PFSK-1 (cell line): Measurements from ENCODE around the gene DGCR2.

ENCODE experiments used
- FOXP2 ChIP-seq: optimal IDR thresholded peaks from 2 replicates; pipeline ENCODE3; 2011; ENCODE audit warnings: borderline replicate concordance, control low read depth, inconsistent platforms; ENCODE audit not compliant: insufficient read depth; ENCODE audit errors: extremely low read length, extremely low read depth
- POLR2AphosphoS5 ChIP-seq: IDR thresholded peaks from 2 replicates; pipeline ENCODE4 v1.6.1; 2012; ENCODE audit warnings: low read depth, mild to moderate bottlenecking, control low read depth, low read length, moderate library complexity
- SIN3A ChIP-seq: IDR thresholded peaks from 2 replicates; pipeline ENCODE4 v1.6.1; 2012; ENCODE audit warnings: mild to moderate bottlenecking, low read length, moderate library complexity, borderline replicate concordance; ENCODE audit not compliant: insufficient read depth
- TAF1 ChIP-seq: IDR thresholded peaks from 2 replicates; pipeline ENCODE4 v1.6.1; 2012; ENCODE audit warnings: low read length, control low read depth, borderline replicate concordance; ENCODE audit not compliant: insufficient read depth
- TF ChIP-seq, protein P1 (sequence below), 2 experiments: IDR thresholded peaks; 2 replicates each; pipeline versions ENCODE4 v1.6.1 to v1.8.0; 2011 to 2012; ENCODE audit warnings: low read depth in 2 of 2, low read length in 2 of 2, control low read depth in 1 of 2, inconsistent platforms in 1 of 2, mild to moderate bottlenecking in 1 of 2, moderate library complexity in 1 of 2; ENCODE audit not compliant: insufficient read depth in 1 of 2

DNA sequence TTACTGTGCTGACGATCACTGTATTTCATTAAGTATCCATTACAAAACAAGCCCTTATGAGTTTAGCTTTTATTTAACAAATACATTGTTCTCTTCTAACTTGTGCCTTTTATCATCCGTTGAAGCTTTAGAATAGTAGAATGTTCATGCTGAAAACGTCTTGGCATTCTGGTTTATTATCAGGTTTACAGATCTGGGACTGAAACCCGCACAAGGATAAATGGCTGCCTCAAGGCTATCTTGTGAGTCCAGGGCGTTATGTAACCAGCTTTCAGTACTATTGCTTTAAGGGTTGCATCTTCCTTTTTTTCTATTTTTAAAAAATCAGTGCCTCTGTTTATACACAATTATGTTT is 119.6 kb downstream of the DGCR2 start:
- TF ChIP-seq, protein P1, sequence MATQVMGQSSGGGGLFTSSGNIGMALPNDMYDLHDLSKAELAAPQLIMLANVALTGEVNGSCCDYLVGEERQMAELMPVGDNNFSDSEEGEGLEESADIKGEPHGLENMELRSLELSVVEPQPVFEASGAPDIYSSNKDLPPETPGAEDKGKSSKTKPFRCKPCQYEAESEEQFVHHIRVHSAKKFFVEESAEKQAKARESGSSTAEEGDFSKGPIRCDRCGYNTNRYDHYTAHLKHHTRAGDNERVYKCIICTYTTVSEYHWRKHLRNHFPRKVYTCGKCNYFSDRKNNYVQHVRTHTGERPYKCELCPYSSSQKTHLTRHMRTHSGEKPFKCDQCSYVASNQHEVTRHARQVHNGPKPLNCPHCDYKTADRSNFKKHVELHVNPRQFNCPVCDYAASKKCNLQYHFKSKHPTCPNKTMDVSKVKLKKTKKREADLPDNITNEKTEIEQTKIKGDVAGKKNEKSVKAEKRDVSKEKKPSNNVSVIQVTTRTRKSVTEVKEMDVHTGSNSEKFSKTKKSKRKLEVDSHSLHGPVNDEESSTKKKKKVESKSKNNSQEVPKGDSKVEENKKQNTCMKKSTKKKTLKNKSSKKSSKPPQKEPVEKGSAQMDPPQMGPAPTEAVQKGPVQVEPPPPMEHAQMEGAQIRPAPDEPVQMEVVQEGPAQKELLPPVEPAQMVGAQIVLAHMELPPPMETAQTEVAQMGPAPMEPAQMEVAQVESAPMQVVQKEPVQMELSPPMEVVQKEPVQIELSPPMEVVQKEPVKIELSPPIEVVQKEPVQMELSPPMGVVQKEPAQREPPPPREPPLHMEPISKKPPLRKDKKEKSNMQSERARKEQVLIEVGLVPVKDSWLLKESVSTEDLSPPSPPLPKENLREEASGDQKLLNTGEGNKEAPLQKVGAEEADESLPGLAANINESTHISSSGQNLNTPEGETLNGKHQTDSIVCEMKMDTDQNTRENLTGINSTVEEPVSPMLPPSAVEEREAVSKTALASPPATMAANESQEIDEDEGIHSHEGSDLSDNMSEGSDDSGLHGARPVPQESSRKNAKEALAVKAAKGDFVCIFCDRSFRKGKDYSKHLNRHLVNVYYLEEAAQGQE (IDR thresholded peaks at IDR 0.05; ENCODE audit: insufficient read depth in 1 of 2, low read depth in 2 of 2, low read length in 2 of 2), result no peak
- TF ChIP-seq POLR2AphosphoS5, result no peak
- TF ChIP-seq TAF1, result no peak
- TF ChIP-seq SIN3A, result no peak
- TF ChIP-seq FOXP2, result no peak
